ENCODE measurements around the gene GORASP2. TPM values are rescaled to one million over a fixed set of nuclear protein-coding genes. Genes with fewer than 3 reads are reported as not detected.

Gene GORASP2
- total RNA-seq (10 to 100 TPM; 87.3 to 95.7 TPM), total RNA-seq (40.0 to 127 (median 70.6) reads per million in 172 experiments)
- polyA plus RNA-seq (2013, experiment 1 of 2): 60.7 TPM
- polyA plus RNA-seq (2013, experiment 2 of 2): 64.5 TPM

- Mint-ChIP-seq H3K36me3 (ENCODE audit: low read depth) (peaks cover 33% of the 10 kb centered on the region), H3K27me3 (no peaks in the 10 kb centered on the region), H3K27ac (peak within 1 kb of the TSS; percentile 94), H3K9me3 (no peaks in the 10 kb centered on the region), H3K4me1 (ENCODE audit: low read depth) (peaks cover 49% of the 10 kb centered on the region), H3K4me3 (peak within 1 kb of the TSS; percentile 97)
- ATAC-seq (ENCODE audit: poor library complexity) (peak; percentile 90), DNase-seq (peak; percentile 94 to 100 (median 97))
- peak within 1 kb of the TSS; percentile 91 for H3K4me3 ChIP-seq (ENCODE audit: low read length)
- peaks cover 12% of the 10 kb centered on the region for H3K4me1 ChIP-seq (ENCODE audit: insufficient read depth, low read length)
- ChIA-PET POLR2A (interaction anchor here (0.6 to 3.4 kb wide), 27 partner anchors 9 to 1628 kb away, joined by 3 to 36 read pairs (median 4); partner anchors contain the start of genes DCAF17, DYNC1I2, METTL8 and TLK1), CTCF (interaction anchor here (0.6 to 3.4 kb wide), 38 partner anchors 9 to 1626 kb away, joined by 3 to 43 read pairs (median 4); partner anchors contain the start of genes DCAF17, DYNC1I2, FASTKD1 and HAT1)
- peak within 1 kb of the TSS; percentile 80 to 86 for H3K27ac ChIP-seq (ENCODE audit: low read depth in 1 of 2, low read length in 2 of 2)
- H3K27me3 ChIP-seq (ENCODE audit: control insufficient read depth in 1 of 2, insufficient read depth in 2 of 2, low read length in 2 of 2): no peaks in the 10 kb centered on the region
- TF ChIP-seq CTCF (IDR thresholded peaks at IDR 0.05): peak; percentile 97
- intact Hi-C loops (cut with DNase I, micrococcal nuclease): loop anchor here (1.0 to 10.0 kb wide), 9 partner anchors 44 to 1626 kb away; partner anchors contain the start of genes DCAF17 (in 1 of the 2), METTL8 (in 1 of the 2), PDK1 (in 1 of the 2) and PPIG (in 1 of the 2)
- H3K9me3 ChIP-seq (ENCODE audit: control insufficient read depth in 1 of 2, insufficient read depth in 1 of 2, low read length in 2 of 2): peaks cover 0 to 7% of the 10 kb centered on the region in 2 experiments
- H3K36me3 ChIP-seq (ENCODE audit: insufficient read depth, low read length): no peaks in the 10 kb centered on the region
Observed at GRCh38 chr2:170928824-170929685, at the start of gene GORASP2. TSS of gene GORASP2 (plus strand) at chr2:170929253. CDS start at chr2:170929341, 88 bp downstream.

GRCh38 chr2:170881840-170882239 is 47.2 kb upstream of the GORASP2 start:
- intact Hi-C loops (cut with DNase I, micrococcal nuclease): no loop called here
- TF ChIP-seq CTCF (IDR thresholded peaks at IDR 0.05): no peak
- Mint-ChIP-seq H3K4me3 (no peak overlapping the region), H3K27ac (no peak overlapping the region), H3K27me3 (peaks cover 9% of the 10 kb centered on the region), H3K9me3 (no peaks in the 10 kb centered on the region), H3K36me3 (ENCODE audit: low read depth) (no peaks in the 10 kb centered on the region), H3K4me1 (ENCODE audit: low read depth) (peaks cover 8% of the 10 kb centered on the region)
- ChIA-PET CTCF (interaction anchor here (1.1 kb wide), 1 partner anchor 9 kb away, joined by 5 read pairs; no protein-coding TSS in a partner anchor), POLR2A (no interaction called here)
- no peak overlapping the region for H3K4me3 ChIP-seq (ENCODE audit: low read length)
- no peaks in the 10 kb centered on the region for H3K36me3 ChIP-seq (ENCODE audit: insufficient read depth, low read length)
- ATAC-seq (ENCODE audit: poor library complexity) (no peak), DNase-seq (no peak)
- H3K4me1 ChIP-seq (ENCODE audit: insufficient read depth, low read length): peaks cover 3% of the 10 kb centered on the region
- peaks cover 0 to 7% of the 10 kb centered on the region in 2 experiments for H3K27me3 ChIP-seq (ENCODE audit: control insufficient read depth in 1 of 2, insufficient read depth in 2 of 2, low read length in 2 of 2)
- no peak overlapping the region for H3K27ac ChIP-seq (ENCODE audit: low read depth in 1 of 2, low read length in 2 of 2)
- H3K9me3 ChIP-seq (ENCODE audit: control insufficient read depth in 1 of 2, insufficient read depth in 1 of 2, low read length in 2 of 2): no peaks in the 10 kb centered on the region

GRCh38 chr2:170882758-170883157 is 46.3 kb upstream of the GORASP2 start:
- Histone ChIP-seq H3K4me3 (ENCODE audit: low read length) (no peak overlapping the region), H3K9me3 (ENCODE audit: control insufficient read depth in 1 of 2, insufficient read depth in 1 of 2, low read length in 2 of 2) (no peaks in the 10 kb centered on the region), H3K27ac (ENCODE audit: low read depth in 1 of 2, low read length in 2 of 2) (no peak overlapping the region), H3K4me1 (ENCODE audit: insufficient read depth, low read length) (peaks cover 3% of the 10 kb centered on the region), H3K36me3 (ENCODE audit: insufficient read depth, low read length) (no peaks in the 10 kb centered on the region), H3K27me3 (ENCODE audit: control insufficient read depth in 1 of 2, insufficient read depth in 2 of 2, low read length in 2 of 2) (peaks cover 0 to 7% of the 10 kb centered on the region in 2 experiments)
- DNase-seq (no peak), ATAC-seq (ENCODE audit: poor library complexity) (no peak)
- Mint-ChIP-seq H3K9me3 (no peaks in the 10 kb centered on the region), H3K36me3 (ENCODE audit: low read depth) (no peaks in the 10 kb centered on the region), H3K27ac (no peak overlapping the region), H3K4me1 (ENCODE audit: low read depth) (peaks cover 8% of the 10 kb centered on the region), H3K27me3 (peaks cover 9% of the 10 kb centered on the region), H3K4me3 (no peak overlapping the region)
- CTCF ChIA-PET: no interaction called here
- no peak for TF ChIP-seq CTCF (IDR thresholded peaks at IDR 0.05)
- intact Hi-C loops (cut with DNase I, micrococcal nuclease): no loop called here
- POLR2A ChIA-PET: no interaction called here

All from CD4-positive, alpha-beta T cell (primary cell).